GM19099 (cell line): ENCODE measurements around the gene RFFL.
A peak's percentile ranks its signal among the peaks of the same experiment; 100 is the strongest.

Experiments used
- POLR2A ChIP-seq: IDR thresholded peaks from 3 replicates; pipeline ENCODE4 v1.6.1; 2011; ENCODE audit warnings: low read depth; ENCODE audit not compliant: insufficient read length; ENCODE audit errors: extremely low read depth

RFFL gene

DNA sequence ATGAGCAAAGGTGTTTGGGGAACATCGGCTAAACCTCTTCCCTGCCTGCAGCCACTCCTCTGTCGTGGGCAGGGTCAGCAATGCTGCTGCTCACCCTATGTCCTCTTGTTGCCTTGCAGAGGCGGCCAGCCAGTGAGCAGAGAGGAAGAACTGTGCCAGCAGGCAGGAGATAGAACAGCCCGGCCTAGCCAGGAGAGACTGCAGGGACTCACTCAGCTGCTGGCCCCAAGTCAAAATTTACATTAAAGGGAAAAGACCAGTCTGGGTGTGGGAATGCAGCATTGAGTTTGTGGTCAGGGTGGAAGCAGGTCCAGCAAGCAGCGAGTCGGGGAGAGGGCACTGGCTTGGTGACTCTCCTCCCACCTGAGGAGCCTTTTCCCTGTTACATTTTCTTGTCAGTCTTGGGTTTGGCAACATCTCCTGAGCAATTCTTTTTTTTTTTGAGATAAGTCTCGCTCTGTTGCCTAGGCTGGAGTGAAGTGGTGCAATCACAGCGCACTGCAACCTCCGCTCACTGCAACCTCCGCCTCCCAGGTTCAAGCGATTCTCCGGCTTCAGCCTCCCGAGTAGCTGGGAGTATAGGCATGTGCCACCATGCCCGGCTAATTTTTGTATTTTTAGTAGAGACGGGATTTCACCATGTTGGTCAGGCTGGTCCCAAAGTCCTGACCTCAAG lies 60.5 kb downstream of the RFFL start:
- TF ChIP-seq POLR2A = no peak

DNA sequence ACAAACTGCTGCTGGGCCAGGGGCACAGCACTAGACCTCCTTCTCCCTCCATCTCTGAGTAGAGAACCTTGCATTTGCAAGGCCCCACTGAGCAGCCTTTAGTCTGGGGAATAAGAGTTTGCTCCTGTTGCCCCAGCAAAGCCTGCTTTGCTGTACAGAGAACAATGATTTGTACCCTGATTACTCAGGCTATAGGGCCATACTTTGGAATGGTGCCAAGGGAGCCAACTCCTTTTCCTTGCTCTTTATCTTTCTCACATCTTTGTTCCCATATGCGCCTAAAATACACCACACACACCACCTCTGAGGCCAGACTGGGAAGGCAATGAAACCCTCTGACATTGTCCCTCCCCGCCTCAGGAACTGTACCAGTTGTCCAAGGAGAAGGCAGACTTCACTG lies 62.0 kb downstream of the RFFL start:
- TF ChIP-seq POLR2A = no peak

DNA sequence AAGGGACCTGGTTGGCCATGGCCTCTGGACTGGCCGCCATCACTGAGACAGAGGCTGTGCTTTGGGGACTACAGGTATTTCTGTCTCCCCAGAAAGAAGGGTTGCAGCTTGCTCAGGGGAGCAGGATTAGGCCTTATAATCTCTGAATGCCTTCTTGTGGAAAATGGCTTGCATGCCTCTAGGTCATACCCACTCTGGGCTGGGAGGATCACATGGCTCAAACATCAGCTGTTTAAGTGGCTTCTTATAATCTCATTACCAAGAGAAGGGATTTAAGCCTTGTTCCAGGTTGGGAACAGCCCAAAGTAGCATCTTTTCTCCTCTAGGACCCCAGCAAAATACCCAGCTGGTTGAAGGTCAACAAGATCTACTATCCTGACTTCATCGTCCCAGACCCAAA lies 64.1 kb downstream of the RFFL start:
- no peak for TF ChIP-seq POLR2A

DNA sequence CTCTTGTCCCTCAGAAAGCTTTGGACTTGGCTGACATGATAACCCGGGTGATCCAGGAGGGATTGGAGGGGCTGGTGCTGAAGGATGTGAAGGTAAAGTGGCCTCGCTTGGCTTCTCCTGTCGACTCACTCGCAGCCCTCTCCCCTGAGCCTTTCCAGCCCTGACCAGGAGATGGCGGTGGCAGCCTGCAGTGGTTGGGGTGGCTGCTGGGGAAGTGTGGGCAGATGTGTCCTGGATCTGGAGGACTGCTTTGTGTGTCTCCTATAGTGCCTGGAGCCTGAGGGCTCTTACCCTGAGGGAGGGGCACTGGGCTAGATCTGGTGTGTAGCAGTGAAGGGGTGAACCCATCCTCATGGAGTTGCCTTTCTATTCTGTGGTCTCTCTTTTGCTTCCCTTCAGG lies 65.3 kb downstream of the RFFL start:
- no peak for TF ChIP-seq POLR2A

DNA sequence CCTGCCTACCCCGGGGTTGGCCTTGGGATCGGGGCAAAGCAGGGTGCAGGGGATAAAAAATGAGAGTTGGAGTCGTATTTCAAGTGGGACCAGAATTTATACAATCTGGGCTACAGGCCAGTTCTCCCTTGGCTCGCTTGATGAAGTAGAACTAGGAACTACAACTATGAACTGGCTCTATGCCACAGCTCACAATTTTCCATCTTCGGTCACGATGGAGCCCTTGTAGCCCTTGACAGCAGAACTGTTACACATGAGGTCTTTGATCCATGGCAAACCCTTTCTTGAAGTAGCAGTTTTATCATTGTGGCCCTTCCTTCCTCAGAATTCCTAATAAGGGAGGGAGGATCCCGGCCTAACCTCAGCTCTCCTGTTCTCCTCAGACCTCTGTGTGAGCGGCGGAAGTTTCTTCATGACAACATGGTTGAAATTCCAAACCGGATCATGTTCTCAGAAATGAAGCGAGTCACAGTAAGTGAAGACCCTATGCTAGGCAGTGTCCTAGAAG lies 66.1 kb downstream of the RFFL start:
- no peak for TF ChIP-seq POLR2A

DNA sequence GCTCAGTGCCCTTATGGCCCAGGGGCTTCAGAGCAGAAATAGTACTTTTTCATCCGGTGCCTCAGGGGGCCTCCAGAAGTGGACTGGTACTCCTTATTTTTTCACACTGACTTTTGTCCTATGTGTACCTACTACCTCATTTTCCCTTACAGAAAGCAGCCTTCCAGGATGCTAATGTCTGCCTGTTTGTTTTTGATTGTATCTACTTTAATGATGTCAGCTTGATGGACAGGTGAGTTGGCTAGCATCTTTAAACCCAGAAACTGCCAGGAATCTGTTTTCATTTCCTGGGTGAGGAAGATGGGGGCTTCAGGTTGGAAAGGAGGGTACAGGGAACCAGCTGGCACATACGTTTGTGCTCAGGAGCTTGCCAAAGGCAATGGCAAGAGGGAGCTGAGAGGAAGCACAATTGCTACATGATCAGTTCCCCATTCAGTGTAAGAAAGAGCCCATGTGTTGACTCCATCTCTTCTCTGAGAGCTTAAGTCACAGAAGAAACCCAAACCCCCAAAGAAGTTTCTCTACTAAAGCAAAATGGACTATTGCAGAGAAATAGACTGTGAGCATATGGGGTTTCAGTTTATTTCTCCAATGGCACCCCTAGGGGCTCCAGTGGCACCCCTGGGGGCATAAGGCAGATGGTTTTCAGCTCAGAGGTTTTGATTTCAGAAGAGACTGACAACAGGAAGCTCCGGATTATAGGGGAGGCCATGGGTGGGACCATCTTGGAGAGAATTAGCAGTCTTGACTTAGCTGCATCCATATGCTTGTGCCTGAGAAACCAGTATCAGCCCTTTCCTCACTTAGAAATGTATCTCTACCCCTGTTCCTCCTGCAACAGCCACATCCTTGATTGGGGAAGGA lies 66.9 kb downstream of the RFFL start:
- TF ChIP-seq POLR2A = no peak

DNA sequence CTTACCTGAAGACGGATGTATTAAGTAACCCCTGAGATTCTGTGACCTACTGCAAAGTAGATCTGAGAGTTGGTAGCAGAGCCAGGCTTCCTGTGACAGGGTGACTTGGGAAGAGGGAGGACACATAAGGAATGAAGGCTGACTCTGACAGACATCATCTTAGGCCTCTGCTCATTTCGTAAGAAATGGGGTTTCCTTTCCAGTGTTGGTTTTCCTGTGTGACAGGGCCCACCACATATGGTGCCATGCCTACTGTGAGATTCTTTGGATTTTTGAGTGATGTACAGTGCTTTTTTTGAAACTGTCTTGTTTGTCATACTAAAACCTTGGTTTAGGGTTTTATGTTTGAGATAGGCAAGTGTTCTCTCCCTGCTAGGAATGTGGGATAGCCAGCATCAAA lies 70.5 kb downstream of the RFFL start:
- TF ChIP-seq POLR2A = no peak

DNA sequence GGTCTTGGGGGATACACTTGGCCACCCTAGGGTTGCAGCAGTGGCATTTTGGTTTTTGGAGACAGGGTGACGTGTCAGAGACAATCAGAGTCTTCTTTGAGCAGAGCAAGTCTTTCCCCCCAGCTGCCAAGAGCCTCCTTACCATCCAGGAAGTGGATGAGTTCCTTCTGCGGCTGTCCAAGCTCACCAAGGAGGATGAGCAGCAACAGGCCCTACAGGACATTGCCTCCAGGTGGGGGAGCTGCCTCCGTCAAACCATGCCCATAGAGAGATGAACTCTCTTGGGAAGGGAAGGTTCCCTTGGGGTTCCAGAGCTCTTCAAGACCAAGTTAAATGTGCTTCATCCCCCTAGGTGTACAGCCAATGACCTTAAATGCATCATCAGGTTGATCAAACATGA lies 71.9 kb downstream of the RFFL start:
- no peak for TF ChIP-seq POLR2A

DNA sequence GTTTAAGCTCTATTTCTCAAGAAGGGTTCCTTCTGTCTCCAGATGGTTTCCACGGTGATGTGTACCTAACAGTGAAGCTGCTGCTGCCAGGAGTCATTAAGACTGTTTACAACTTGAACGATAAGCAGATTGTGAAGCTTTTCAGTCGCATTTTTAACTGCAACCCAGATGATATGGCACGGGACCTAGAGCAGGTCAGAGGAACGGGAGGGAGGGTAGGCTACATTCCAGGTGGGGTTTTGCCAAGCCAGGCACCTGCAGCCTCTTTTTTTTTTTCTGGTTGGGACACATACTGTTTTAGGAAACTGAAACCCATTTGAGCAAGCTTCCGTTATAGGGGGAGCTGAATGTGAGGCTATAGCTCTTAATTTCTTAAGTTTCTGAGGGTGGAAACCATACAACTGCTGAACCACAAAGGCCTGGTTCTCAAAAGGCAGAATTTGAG lies 72.6 kb downstream of the RFFL start:
- no peak for TF ChIP-seq POLR2A

DNA sequence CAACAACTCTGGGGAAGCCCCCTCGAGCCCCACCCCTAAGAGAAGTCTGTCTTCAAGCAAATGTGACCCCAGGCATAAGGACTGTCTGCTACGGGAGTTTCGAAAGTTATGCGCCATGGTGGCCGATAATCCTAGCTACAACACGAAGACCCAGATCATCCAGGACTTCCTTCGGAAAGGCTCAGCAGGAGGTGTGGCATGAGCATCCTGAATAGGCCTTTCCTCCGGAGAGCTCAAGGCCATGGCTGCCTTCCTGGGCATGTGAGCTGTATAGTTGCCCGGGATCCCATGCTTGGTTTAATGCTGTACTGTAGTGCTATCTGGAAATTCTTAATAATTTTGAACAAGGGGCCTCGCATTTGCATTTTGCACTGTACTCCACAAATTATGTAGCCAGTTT lies 74.0 kb downstream of the RFFL start:
- TF ChIP-seq POLR2A = no peak

DNA sequence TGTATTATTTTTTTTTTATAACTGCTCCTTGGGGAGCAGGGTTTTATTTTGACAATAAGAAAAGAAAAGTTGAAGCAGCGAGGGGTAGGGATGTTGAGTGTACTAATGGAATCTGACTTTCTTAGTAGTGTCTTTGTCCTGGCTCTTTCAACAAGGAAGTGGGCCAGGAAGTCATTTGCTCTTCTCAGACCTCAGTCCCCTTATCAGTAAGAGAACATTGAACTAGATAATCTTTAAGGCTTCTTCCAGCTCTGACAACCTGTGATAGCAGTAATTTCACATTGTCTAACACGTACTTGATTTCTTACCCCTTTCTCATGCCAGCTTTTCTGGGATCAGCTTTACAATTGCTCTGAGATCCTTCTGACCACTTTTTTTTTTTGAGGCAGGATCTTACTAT lies 74.9 kb downstream of the RFFL start:
- TF ChIP-seq POLR2A = no peak

DNA sequence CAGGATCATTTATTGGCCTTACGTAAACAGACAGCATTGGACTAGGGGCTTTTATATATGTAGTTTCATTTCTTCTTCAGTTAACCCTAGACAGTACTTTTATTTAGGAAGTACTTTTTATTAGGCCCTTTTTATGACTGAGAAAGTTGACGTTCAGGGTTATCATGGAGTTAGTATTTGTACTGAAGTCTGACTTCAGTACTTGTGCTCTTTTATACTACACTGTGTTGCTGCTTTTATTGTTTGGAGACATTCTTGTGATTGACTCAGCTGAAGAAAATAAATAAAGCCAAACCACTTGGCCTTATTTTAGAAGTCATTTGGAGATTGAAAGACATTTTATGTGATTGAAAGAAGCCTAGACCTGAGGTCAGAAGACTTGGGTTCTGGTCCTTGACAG lies 76.3 kb downstream of the RFFL start:
- no peak for TF ChIP-seq POLR2A

DNA sequence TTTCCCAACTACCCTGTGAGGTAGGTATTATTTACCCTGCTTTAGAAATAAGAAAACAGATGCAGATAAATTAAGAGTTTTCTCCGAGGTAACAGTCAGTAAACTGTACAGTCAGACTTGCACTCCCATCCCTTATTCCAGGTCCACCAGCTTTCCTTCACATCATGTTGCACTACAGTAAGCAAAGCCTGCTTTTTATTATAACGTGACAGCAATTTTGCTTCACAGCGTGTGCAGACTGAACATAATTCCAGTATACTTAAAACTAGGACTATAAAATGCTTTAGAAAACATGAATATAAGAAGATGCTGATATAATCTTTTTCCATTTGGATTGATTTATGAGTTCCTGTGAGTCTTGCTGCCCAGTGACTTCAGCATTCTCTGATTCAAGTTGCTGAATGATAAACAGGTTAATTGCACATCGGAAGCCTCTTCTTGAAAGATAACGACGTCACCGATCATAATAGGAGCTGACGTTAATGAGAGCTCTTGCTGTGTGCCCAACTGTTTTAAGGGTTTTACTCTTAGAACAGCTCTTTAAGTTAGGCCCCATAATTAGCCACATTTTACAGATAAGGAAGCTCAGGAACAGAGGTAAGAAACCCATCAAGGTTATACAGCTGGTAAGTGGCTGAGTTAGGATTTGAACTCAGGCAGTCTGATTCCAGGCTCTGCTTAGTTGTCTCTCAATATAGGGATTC lies 81.8 kb downstream of the RFFL start:
- no peak for TF ChIP-seq POLR2A

DNA sequence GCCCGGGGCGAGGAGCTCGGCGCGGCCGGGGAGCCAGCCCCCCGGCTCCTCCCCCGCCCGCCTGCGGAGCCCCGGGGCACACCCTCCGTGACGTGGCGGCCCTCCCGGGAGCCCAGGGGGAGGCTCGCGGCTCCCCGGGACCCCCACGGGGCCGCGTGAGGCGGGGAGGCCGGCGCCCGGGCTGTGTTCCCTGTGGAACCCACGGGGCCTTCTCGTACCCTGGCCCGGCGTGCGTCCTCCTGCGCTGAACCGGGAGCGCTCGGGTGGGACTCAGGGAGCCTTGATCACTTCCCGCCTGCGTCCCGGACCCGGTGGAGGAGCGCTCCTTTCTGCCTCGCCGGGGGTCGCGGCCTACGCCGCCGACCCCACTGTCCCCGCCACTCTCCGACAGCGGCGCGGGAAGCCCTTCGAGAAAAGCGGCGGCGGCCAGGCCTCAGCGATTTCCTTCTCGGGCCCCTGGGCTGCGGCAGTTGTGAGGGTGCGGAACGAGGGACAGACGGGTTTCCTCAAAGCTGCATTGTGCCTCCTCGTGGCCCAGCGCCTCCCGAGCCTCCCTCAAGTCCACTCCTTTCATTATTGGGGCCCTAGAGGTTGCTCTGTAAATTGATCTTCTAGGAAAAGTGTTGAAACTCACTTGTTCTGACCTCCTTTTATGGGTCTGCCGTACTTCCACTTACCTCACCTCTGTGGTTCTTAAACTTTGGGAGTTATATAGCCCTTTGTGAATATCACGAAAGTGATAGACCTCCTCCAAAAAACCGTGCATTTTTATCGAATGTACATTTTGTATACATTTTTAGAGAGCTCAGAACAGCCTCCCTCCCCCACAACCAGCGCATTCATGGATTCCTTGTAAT lies 82.6 kb downstream of the RFFL start:
- peak; percentile 37 for TF ChIP-seq POLR2A

DNA sequence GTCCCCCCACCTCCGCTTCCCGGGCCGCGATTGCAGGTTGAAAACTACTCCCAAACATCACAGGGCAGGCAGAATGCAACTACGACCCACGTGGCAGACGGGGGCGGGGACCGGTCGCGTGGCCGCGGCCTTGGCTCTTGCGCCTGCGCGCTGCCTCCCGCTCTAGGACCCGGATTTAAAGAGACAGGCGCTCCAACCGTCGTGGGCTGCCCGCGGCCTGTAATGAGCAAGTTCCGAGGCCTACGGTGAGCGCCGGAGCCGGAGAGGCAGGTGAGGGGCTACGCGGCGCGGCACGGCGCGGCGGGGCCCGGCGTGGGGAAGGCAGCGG lies 83.2 kb downstream of the RFFL start, which contains the start of gene LIG3:
LIG3 (plus strand) TSS at position 160 of the 328 bp plus-strand sequence. CDS start 2,494 bp downstream, outside the sequence.
- TF ChIP-seq POLR2A = peak; percentile 77
